Glutamatergic neuron (in vitro differentiated cells): ENCODE data around the gene PSMD9. TPM values are rescaled to one million over a fixed set of nuclear protein-coding genes. Genes with fewer than 3 reads are reported as not detected.

ENCODE experiments used
- DNase-seq: peaks from one replicate; pipeline ENCODE4 v3.0.0; 2022
- H3K27ac Mint-ChIP-seq: one replicate; pipeline ENCODE4 v1.8.0; 2020; ENCODE audit warnings: mild to moderate bottlenecking, mixed read lengths, inconsistent platforms; ENCODE audit not compliant: unreplicated experiment
- H3K27me3 Mint-ChIP-seq: one replicate; pipeline ENCODE4 v1.8.0; 2020; ENCODE audit warnings: mild to moderate bottlenecking, moderate library complexity, mixed read lengths, inconsistent platforms; ENCODE audit not compliant: unreplicated experiment
- H3K36me3 Mint-ChIP-seq: one replicate; pipeline ENCODE4 v1.8.0; 2020; ENCODE audit warnings: mild to moderate bottlenecking, mixed read lengths, inconsistent platforms; ENCODE audit not compliant: unreplicated experiment
- H3K4me1 Mint-ChIP-seq: one replicate; pipeline ENCODE4 v1.8.0; 2020; ENCODE audit warnings: mild to moderate bottlenecking, low read depth, mixed read lengths, inconsistent platforms; ENCODE audit not compliant: unreplicated experiment
- H3K4me3 Mint-ChIP-seq: one replicate; pipeline ENCODE4 v1.8.0; 2020; ENCODE audit warnings: mild to moderate bottlenecking, mixed read lengths, inconsistent platforms; ENCODE audit not compliant: unreplicated experiment
- H3K9me3 Mint-ChIP-seq: one replicate; pipeline ENCODE4 v1.8.0; 2020; ENCODE audit warnings: mild to moderate bottlenecking, moderate library complexity, mixed read lengths, inconsistent platforms; ENCODE audit not compliant: unreplicated experiment
- CTCF ChIP-seq: fragments of 200-600 bp; sonication (generic); IDR thresholded peaks from one replicate; pipeline ENCODE4 v1.5.0; 2021; ENCODE audit not compliant: partially characterized antibody, unreplicated experiment
- total RNA-seq: library from RNA; stranded (reverse); fragmentation: NEBNext Ultra II Directional; extraction: Animal tissue kit (Norgen Biotek cat#: 25700); gene quantifications from one replicate; pipeline ENCODE4 v1.2.1, GENCODE V29; 2021; ENCODE audit not compliant: unreplicated experiment

The PSMD9 gene
- total RNA-seq, 1 donor from 2014 or later: 53.2 TPM

DNA sequence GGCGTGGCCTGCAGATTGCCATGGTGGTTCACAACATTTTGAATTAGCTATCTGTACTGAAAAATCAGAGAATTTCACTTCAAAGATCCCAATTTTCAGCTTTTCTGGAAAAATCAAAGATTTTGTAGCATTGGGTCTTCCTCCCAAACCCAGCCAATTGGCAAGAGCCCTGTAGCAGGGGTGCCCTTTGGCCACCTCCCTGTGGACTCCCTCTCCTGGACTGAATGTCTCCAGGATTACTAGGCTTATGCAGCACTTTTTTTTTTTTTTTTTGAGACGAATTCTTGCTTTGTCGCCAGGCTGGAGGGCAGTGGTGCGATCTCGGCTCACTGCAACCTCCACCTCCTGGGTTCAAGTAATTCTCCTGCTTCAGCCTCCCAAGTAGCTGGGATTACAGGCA is 9.7 kb downstream of the PSMD9 start:
- H3K4me1 Mint-ChIP-seq: peaks cover 8% of the 10 kb centered on the region
- H3K9me3 Mint-ChIP-seq: peaks cover 3% of the 10 kb centered on the region
- DNase-seq: no peak
- no peaks in the 10 kb centered on the region for H3K27me3 Mint-ChIP-seq
- no peak overlapping the region for H3K4me3 Mint-ChIP-seq
- H3K36me3 Mint-ChIP-seq: peaks cover 5% of the 10 kb centered on the region
- no peak overlapping the region for H3K27ac Mint-ChIP-seq
- no peak for TF ChIP-seq CTCF

DNA sequence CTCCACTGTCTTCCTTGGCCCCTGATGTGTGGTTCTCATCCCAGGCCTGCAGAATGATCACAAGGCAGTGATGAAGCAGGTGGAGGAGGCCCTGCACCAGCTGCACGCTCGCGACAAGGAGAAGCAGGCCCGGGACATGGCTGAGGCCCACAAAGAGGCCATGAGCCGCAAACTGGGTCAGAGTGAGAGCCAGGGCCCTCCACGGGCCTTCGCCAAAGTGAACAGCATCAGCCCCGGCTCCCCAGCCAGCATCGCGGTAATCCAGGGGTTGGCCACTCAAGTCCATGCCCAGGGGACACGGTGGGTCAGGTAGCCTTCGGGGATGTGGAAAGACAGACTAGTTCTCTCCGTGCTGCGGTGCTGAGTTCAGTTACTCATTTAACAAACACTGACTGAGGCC is 11.0 kb downstream of the PSMD9 start:
- peaks cover 1% of the 10 kb centered on the region for H3K4me1 Mint-ChIP-seq
- no peaks in the 10 kb centered on the region for H3K27me3 Mint-ChIP-seq
- no peak overlapping the region for H3K27ac Mint-ChIP-seq
- H3K4me3 Mint-ChIP-seq: no peak overlapping the region
- H3K9me3 Mint-ChIP-seq: peaks cover 3% of the 10 kb centered on the region
- H3K36me3 Mint-ChIP-seq: peaks cover 5% of the 10 kb centered on the region
- DNase-seq: no peak
- no peak for TF ChIP-seq CTCF

DNA sequence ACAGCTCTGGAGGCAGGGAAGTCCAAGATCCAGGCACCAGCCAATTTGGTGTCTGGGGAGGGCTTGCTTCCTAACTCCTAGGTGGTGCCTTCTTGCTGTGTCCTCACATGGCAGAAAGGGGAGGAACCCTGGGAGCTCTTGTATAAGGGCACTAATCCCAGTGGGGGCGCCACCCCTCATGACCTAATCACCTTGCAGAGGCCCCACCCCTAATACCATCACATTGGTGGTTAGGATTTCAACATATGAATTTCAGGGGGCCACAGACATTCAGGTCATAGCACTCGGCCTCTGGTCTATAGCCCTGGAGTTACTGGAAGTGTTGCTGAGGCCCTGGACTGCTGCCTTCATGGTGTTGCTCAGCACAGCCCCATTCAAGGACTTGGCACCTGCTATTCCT is 14.6 kb downstream of the PSMD9 start:
- Mint-ChIP-seq H3K27me3 (no peaks in the 10 kb centered on the region), H3K27ac (no peak overlapping the region), H3K4me1 (no peaks in the 10 kb centered on the region), H3K4me3 (no peak overlapping the region), H3K36me3 (peaks cover 5% of the 10 kb centered on the region), H3K9me3 (peaks cover 2% of the 10 kb centered on the region)
- TF ChIP-seq CTCF: no peak
- DNase-seq: no peak

DNA sequence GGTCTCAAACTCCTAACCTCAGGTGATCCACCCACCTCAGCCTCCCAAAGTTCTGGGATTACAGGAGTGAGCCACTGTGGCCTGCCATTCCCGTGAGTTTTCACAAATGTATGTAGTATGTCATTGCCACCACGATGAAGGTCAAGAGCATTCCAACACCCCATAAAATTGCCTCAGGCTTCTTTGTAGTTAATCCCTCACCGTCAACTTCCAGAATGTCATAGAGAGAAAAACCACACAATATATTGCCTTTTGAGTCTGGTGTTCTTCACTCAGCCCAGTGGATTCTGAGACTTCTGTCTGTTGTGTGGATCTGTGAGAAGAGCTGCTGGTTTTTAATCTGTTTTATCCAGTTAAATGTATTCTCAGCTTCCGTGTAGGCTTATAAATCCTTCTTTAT is 17.2 kb downstream of the PSMD9 start:
- Mint-ChIP-seq H3K4me3 (no peak overlapping the region), H3K36me3 (peaks cover 15% of the 10 kb centered on the region), H3K9me3 (peaks cover 2% of the 10 kb centered on the region), H3K4me1 (no peaks in the 10 kb centered on the region), H3K27ac (no peak overlapping the region), H3K27me3 (peaks cover 4% of the 10 kb centered on the region)
- no peak for TF ChIP-seq CTCF
- no peak for DNase-seq

GRCh38 chr12:121908702-121909101 is 20.1 kb downstream of the PSMD9 start:
- no peak overlapping the region for H3K4me3 Mint-ChIP-seq
- H3K36me3 Mint-ChIP-seq: peaks cover 10% of the 10 kb centered on the region
- no peaks in the 10 kb centered on the region for H3K4me1 Mint-ChIP-seq
- DNase-seq: no peak
- no peak overlapping the region for H3K27ac Mint-ChIP-seq
- no peak for TF ChIP-seq CTCF
- peaks cover 4% of the 10 kb centered on the region for H3K27me3 Mint-ChIP-seq
- H3K9me3 Mint-ChIP-seq: no peaks in the 10 kb centered on the region
